Left ventricle myocardium inferior (tissue), 1 donor: ENCODE measurements around the gene ENG. TPM values are rescaled to one million over a fixed set of nuclear protein-coding genes. Genes with fewer than 3 reads are reported as not detected.
"Not testable (repeated sequence)": the region's sequence is repeated elsewhere in the genome, so short reads cannot be mapped to it uniquely, and the experiment has no call there.

Source experiments
- DNase-seq: peaks from one replicate; pipeline ENCODE4 v3.0.0-alpha.2; 2020
- H3K27ac ChIP-seq: fragments of 200-600 bp; replicated peaks from 2 replicates; pipeline ENCODE4 v1.8.0; 2021
- H3K27me3 ChIP-seq: fragments of 200-600 bp; 2 replicates; pipeline ENCODE4 v1.8.0; 2021; ENCODE audit warnings: low read depth
- H3K36me3 ChIP-seq: fragments of 200-600 bp; 2 replicates; pipeline ENCODE4 v1.8.0; 2021
- H3K4me1 ChIP-seq: fragments of 200-600 bp; 2 replicates; pipeline ENCODE4 v1.8.0; 2021
- H3K4me3 ChIP-seq: fragments of 200-600 bp; 2 replicates; pipeline ENCODE4 v1.8.0; 2021; ENCODE audit warnings: mild to moderate bottlenecking, moderate library complexity
- H3K9me3 ChIP-seq: fragments of 200-600 bp; replicated peaks from 2 replicates; pipeline ENCODE4 v1.8.0; 2021
- CTCF ChIP-seq: fragments of 200-600 bp; IDR thresholded peaks from 2 replicates; pipeline ENCODE4 v1.8.0; 2021; ENCODE audit warnings: antibody characterized with exemption, mild to moderate bottlenecking, borderline replicate concordance
- intact Hi-C: fragments of 100-400 bp; cut with micrococcal nuclease; formaldehyde crosslinking; loops from one replicate; pipeline ENCODE4 v1.11.0; 2022
- total RNA-seq: library from RNA; stranded (reverse); fragmentation: NEBNext Ultra II Directional; extraction: Animal tissue kit (Norgen Biotek cat#: 25700); gene quantifications from one replicate; pipeline ENCODE4 v1.2.1, GENCODE V29; 2021
- donor health status: DM: no; HTN: yes; CAD: no; lungs with severe emphysema.

The ENG gene
- total RNA-seq, 1 donor from 2014 or later = 139 TPM

GRCh38 chr9:127850286-127850830 lies 4.1 kb downstream of the ENG start:
- H3K9me3 ChIP-seq = peaks cover 14% of the 10 kb centered on the region
- DNase-seq = no peak
- intact Hi-C loops = no loop called here
- peak overlapping the region; percentile 97 for H3K27ac ChIP-seq
- H3K36me3 ChIP-seq = peaks cover 46% of the 10 kb centered on the region
- no peaks in the 10 kb centered on the region for H3K27me3 ChIP-seq
- peaks cover 92% of the 10 kb centered on the region for H3K4me1 ChIP-seq
- peak overlapping the region; percentile 73 for H3K4me3 ChIP-seq
- TF ChIP-seq CTCF = no peak

GRCh38 chr9:127848756-127849504 lies 5.5 kb downstream of the ENG start:
- TF ChIP-seq CTCF = no peak
- H3K27me3 ChIP-seq = no peaks in the 10 kb centered on the region
- no peak for DNase-seq
- peaks cover 92% of the 10 kb centered on the region for H3K4me1 ChIP-seq
- intact Hi-C loops = no loop called here
- peaks cover 46% of the 10 kb centered on the region for H3K36me3 ChIP-seq
- peak overlapping the region; percentile 73 for H3K4me3 ChIP-seq
- peaks cover 14% of the 10 kb centered on the region for H3K9me3 ChIP-seq
- H3K27ac ChIP-seq = peak overlapping the region; percentile 97

- no peak for TF ChIP-seq CTCF
- Histone ChIP-seq H3K4me3 (peak overlapping the region; percentile 73), H3K9me3 (peaks cover 14% of the 10 kb centered on the region), H3K27me3 (no peaks in the 10 kb centered on the region), H3K4me1 (peaks cover 90% of the 10 kb centered on the region), H3K27ac (peak overlapping the region; percentile 97), H3K36me3 (peaks cover 48% of the 10 kb centered on the region)
- no peak for DNase-seq
- intact Hi-C loops = no loop called here
Observed at GRCh38 chr9:127847833-127848755, 6.4 kb downstream of the ENG start.

GRCh38 chr9:127847178-127847510 lies 7.3 kb downstream of the ENG start:
- Histone ChIP-seq H3K27ac (peak overlapping the region; percentile 97), H3K27me3 (no peaks in the 10 kb centered on the region), H3K9me3 (peaks cover 14% of the 10 kb centered on the region), H3K4me3 (peak overlapping the region; percentile 73), H3K36me3 (peaks cover 46% of the 10 kb centered on the region), H3K4me1 (peaks cover 90% of the 10 kb centered on the region)
- TF ChIP-seq CTCF = peak; percentile 8
- intact Hi-C loops = no loop called here
- DNase-seq = peak; percentile 55

GRCh38 chr9:127846443-127847177 lies 7.8 kb downstream of the ENG start:
- Histone ChIP-seq H3K27me3 (no peaks in the 10 kb centered on the region), H3K27ac (peak overlapping the region; percentile 97), H3K4me3 (peak overlapping the region; percentile 73), H3K9me3 (peaks cover 14% of the 10 kb centered on the region), H3K36me3 (peaks cover 47% of the 10 kb centered on the region), H3K4me1 (peaks cover 92% of the 10 kb centered on the region)
- no peak for TF ChIP-seq CTCF
- peak; percentile 58 for DNase-seq
- intact Hi-C loops = no loop called here

- peaks cover 97% of the 10 kb centered on the region for H3K4me1 ChIP-seq
- peak overlapping the region; percentile 97 for H3K27ac ChIP-seq
- H3K9me3 ChIP-seq = peaks cover 14% of the 10 kb centered on the region
- H3K4me3 ChIP-seq = peak overlapping the region; percentile 73
- peaks cover 43% of the 10 kb centered on the region for H3K36me3 ChIP-seq
- DNase-seq, H3K27me3 ChIP-seq, intact Hi-C loops: not testable (repeated sequence)
Observed at GRCh38 chr9:127845619-127846018, 8.8 kb downstream of the ENG start.
